GM23338 (cell line): Measurements from ENCODE around the gene PTPRF.

Source experiments
- CREB1 ChIP-seq: fragments of 250-450 bp; sonication (Bioruptor Pico); IDR thresholded peaks from 2 replicates; pipeline ENCODE4 v1.5.0; 2020; ENCODE audit warnings: low read depth, mild to moderate bottlenecking, moderate library complexity
- EZH2 ChIP-seq: fragments of 200-600 bp; sonication (generic); IDR thresholded peaks from one replicate; pipeline ENCODE4 v1.8.0; 2017; ENCODE audit warnings: antibody characterized with exemption, mild to moderate bottlenecking, low read depth; ENCODE audit not compliant: unreplicated experiment
- EZH2phosphoT487 ChIP-seq: fragments of 200-600 bp; sonication (generic); IDR thresholded peaks from one replicate; pipeline ENCODE4 v1.8.1; 2018; ENCODE audit warnings: antibody characterized with exemption; ENCODE audit not compliant: unreplicated experiment
- JUNB ChIP-seq: IDR thresholded peaks from one replicate; pipeline ENCODE4 v1.6.1; 2016; ENCODE audit warnings: antibody characterized with exemption; ENCODE audit not compliant: unreplicated experiment
- NANOG ChIP-seq: IDR thresholded peaks from 2 replicates; pipeline ENCODE4 v1.6.1; 2016; ENCODE audit warnings: antibody characterized with exemption, borderline replicate concordance
- POLR2AphosphoS5 ChIP-seq: IDR thresholded peaks from 2 replicates; pipeline ENCODE4 v1.6.1; 2016; ENCODE audit warnings: antibody characterized with exemption, low read depth
- STAT1 ChIP-seq: IDR thresholded peaks from one replicate; pipeline ENCODE4 v1.6.1; 2016; ENCODE audit warnings: antibody characterized with exemption; ENCODE audit not compliant: unreplicated experiment
- ZNF114 ChIP-seq: fragments of 250-450 bp; sonication (Bioruptor Pico); IDR thresholded peaks from 2 replicates; pipeline ENCODE4 v1.5.0; 2020; ENCODE audit warnings: mild to moderate bottlenecking, moderate library complexity
- ZNF331 ChIP-seq: fragments of 250-450 bp; sonication (Bioruptor Pico); IDR thresholded peaks from 2 replicates; pipeline ENCODE4 v1.5.0; 2020; ENCODE audit warnings: low read depth, mild to moderate bottlenecking, moderate library complexity
- TF ChIP-seq, protein P1 (sequence below), 2 experiments: fragments of 200-600 bp in 1 of 2; sonication (generic) in 1 of 2; conservative IDR thresholded peaks; 2 replicates each; pipeline versions ENCODE4 v1.5.1 to v1.6.1; 2016 to 2017; ENCODE audit warnings: antibody characterized with exemption in 2 of 2, low read depth in 2 of 2, mild to moderate bottlenecking in 2 of 2, moderate library complexity in 1 of 2
- TF ChIP-seq, protein P2 (sequence below): fragments of 250-450 bp; sonication (Bioruptor Pico); IDR thresholded peaks from 2 replicates; pipeline ENCODE4 v1.5.0; 2020; ENCODE audit warnings: mild to moderate bottlenecking, moderate library complexity
- TF ChIP-seq, protein P3 (sequence below): IDR thresholded peaks from one replicate; pipeline ENCODE4 v1.6.1; 2018; ENCODE audit warnings: antibody characterized with exemption; ENCODE audit not compliant: unreplicated experiment
- TF ChIP-seq, protein P4 (sequence below): IDR thresholded peaks from 2 replicates; pipeline ENCODE4 v1.6.1; 2016; ENCODE audit warnings: antibody characterized with exemption

DNA sequence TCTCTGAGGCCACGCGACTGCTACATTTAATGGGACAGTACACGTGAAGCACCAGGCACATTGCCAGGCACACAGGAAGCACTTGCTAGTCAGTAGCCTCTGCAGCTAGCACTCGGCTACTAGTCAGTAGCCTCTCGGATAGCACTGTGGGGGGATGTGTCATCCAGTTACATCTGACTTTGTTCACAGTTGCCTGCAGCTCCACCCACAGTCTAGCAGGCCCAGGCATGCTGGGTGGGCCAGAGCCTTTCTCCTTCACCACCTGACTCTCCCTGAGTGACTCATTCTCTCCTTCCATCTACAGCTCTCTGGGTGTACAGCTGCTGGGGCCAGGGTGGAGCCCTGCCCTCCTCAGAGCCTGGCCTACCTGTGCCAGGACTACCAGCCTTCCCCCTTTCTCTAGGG, 51.5 kb downstream of the PTPRF start:
- TF ChIP-seq EZH2 = no peak
- TF ChIP-seq, protein P1, sequence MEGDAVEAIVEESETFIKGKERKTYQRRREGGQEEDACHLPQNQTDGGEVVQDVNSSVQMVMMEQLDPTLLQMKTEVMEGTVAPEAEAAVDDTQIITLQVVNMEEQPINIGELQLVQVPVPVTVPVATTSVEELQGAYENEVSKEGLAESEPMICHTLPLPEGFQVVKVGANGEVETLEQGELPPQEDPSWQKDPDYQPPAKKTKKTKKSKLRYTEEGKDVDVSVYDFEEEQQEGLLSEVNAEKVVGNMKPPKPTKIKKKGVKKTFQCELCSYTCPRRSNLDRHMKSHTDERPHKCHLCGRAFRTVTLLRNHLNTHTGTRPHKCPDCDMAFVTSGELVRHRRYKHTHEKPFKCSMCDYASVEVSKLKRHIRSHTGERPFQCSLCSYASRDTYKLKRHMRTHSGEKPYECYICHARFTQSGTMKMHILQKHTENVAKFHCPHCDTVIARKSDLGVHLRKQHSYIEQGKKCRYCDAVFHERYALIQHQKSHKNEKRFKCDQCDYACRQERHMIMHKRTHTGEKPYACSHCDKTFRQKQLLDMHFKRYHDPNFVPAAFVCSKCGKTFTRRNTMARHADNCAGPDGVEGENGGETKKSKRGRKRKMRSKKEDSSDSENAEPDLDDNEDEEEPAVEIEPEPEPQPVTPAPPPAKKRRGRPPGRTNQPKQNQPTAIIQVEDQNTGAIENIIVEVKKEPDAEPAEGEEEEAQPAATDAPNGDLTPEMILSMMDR (conservative IDR thresholded peaks at IDR 0.05; ENCODE audit: low read depth in 2 of 2) = no peak
- no peak for TF ChIP-seq EZH2phosphoT487
- no peak for TF ChIP-seq POLR2AphosphoS5
- TF ChIP-seq ZNF114 = no peak
- TF ChIP-seq, protein P2, sequence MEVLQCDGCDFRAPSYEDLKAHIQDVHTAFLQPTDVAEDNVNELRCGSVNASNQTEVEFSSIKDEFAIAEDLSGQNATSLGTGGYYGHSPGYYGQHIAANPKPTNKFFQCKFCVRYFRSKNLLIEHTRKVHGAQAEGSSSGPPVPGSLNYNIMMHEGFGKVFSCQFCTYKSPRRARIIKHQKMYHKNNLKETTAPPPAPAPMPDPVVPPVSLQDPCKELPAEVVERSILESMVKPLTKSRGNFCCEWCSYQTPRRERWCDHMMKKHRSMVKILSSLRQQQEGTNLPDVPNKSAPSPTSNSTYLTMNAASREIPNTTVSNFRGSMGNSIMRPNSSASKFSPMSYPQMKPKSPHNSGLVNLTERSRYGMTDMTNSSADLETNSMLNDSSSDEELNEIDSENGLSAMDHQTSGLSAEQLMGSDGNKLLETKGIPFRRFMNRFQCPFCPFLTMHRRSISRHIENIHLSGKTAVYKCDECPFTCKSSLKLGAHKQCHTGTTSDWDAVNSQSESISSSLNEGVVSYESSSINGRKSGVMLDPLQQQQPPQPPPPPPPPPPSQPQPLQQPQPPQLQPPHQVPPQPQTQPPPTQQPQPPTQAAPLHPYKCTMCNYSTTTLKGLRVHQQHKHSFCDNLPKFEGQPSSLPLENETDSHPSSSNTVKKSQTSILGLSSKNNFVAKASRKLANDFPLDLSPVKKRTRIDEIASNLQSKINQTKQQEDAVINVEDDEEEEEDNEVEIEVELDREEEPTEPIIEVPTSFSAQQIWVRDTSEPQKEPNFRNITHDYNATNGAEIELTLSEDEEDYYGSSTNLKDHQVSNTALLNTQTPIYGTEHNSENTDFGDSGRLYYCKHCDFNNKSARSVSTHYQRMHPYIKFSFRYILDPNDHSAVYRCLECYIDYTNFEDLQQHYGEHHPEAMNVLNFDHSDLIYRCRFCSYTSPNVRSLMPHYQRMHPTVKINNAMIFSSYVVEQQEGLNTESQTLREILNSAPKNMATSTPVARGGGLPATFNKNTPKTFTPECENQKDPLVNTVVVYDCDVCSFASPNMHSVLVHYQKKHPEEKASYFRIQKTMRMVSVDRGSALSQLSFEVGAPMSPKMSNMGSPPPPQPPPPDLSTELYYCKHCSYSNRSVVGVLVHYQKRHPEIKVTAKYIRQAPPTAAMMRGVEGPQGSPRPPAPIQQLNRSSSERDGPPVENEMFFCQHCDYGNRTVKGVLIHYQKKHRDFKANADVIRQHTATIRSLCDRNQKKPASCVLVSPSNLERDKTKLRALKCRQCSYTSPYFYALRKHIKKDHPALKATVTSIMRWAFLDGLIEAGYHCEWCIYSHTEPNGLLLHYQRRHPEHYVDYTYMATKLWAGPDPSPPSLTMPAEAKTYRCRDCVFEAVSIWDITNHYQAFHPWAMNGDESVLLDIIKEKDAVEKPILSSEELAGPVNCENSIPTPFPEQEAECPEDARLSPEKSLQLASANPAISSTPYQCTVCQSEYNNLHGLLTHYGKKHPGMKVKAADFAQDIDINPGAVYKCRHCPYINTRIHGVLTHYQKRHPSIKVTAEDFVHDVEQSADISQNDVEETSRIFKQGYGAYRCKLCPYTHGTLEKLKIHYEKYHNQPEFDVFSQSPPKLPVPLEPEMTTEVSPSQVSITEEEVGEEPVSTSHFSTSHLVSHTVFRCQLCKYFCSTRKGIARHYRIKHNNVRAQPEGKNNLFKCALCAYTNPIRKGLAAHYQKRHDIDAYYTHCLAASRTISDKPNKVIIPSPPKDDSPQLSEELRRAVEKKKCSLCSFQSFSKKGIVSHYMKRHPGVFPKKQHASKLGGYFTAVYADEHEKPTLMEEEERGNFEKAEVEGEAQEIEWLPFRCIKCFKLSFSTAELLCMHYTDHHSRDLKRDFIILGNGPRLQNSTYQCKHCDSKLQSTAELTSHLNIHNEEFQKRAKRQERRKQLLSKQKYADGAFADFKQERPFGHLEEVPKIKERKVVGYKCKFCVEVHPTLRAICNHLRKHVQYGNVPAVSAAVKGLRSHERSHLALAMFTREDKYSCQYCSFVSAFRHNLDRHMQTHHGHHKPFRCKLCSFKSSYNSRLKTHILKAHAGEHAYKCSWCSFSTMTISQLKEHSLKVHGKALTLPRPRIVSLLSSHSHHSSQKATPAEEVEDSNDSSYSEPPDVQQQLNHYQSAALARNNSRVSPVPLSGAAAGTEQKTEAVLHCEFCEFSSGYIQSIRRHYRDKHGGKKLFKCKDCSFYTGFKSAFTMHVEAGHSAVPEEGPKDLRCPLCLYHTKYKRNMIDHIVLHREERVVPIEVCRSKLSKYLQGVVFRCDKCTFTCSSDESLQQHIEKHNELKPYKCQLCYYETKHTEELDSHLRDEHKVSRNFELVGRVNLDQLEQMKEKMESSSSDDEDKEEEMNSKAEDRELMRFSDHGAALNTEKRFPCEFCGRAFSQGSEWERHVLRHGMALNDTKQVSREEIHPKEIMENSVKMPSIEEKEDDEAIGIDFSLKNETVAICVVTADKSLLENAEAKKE = no peak
- TF ChIP-seq CREB1 (CRISPR knock-in tag) = no peak
- TF ChIP-seq, protein P3, sequence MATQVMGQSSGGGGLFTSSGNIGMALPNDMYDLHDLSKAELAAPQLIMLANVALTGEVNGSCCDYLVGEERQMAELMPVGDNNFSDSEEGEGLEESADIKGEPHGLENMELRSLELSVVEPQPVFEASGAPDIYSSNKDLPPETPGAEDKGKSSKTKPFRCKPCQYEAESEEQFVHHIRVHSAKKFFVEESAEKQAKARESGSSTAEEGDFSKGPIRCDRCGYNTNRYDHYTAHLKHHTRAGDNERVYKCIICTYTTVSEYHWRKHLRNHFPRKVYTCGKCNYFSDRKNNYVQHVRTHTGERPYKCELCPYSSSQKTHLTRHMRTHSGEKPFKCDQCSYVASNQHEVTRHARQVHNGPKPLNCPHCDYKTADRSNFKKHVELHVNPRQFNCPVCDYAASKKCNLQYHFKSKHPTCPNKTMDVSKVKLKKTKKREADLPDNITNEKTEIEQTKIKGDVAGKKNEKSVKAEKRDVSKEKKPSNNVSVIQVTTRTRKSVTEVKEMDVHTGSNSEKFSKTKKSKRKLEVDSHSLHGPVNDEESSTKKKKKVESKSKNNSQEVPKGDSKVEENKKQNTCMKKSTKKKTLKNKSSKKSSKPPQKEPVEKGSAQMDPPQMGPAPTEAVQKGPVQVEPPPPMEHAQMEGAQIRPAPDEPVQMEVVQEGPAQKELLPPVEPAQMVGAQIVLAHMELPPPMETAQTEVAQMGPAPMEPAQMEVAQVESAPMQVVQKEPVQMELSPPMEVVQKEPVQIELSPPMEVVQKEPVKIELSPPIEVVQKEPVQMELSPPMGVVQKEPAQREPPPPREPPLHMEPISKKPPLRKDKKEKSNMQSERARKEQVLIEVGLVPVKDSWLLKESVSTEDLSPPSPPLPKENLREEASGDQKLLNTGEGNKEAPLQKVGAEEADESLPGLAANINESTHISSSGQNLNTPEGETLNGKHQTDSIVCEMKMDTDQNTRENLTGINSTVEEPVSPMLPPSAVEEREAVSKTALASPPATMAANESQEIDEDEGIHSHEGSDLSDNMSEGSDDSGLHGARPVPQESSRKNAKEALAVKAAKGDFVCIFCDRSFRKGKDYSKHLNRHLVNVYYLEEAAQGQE = no peak
- no peak for TF ChIP-seq STAT1
- TF ChIP-seq JUNB = no peak
- no peak for TF ChIP-seq ZNF331
- no peak for TF ChIP-seq NANOG
- TF ChIP-seq, protein P4, sequence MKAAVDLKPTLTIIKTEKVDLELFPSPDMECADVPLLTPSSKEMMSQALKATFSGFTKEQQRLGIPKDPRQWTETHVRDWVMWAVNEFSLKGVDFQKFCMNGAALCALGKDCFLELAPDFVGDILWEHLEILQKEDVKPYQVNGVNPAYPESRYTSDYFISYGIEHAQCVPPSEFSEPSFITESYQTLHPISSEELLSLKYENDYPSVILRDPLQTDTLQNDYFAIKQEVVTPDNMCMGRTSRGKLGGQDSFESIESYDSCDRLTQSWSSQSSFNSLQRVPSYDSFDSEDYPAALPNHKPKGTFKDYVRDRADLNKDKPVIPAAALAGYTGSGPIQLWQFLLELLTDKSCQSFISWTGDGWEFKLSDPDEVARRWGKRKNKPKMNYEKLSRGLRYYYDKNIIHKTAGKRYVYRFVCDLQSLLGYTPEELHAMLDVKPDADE = no peak
